ENCODE measurements around the gene SRD5A3.

SRD5A3 gene

GRCh38 chr4:55396308-55397125 lies 50.5 kb downstream of the SRD5A3 start:
- TF ChIP-seq, protein P1, sequence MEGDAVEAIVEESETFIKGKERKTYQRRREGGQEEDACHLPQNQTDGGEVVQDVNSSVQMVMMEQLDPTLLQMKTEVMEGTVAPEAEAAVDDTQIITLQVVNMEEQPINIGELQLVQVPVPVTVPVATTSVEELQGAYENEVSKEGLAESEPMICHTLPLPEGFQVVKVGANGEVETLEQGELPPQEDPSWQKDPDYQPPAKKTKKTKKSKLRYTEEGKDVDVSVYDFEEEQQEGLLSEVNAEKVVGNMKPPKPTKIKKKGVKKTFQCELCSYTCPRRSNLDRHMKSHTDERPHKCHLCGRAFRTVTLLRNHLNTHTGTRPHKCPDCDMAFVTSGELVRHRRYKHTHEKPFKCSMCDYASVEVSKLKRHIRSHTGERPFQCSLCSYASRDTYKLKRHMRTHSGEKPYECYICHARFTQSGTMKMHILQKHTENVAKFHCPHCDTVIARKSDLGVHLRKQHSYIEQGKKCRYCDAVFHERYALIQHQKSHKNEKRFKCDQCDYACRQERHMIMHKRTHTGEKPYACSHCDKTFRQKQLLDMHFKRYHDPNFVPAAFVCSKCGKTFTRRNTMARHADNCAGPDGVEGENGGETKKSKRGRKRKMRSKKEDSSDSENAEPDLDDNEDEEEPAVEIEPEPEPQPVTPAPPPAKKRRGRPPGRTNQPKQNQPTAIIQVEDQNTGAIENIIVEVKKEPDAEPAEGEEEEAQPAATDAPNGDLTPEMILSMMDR (IDR thresholded peaks at IDR 0.05), result no peak

- TF ChIP-seq, protein P1 (IDR thresholded peaks at IDR 0.05), result no peak
Measured at GRCh38 chr4:55397126-55397436, 51.0 kb downstream of the SRD5A3 start.

GRCh38 chr4:55397520-55398321 lies 51.7 kb downstream of the SRD5A3 start:
- TF ChIP-seq, protein P1 (IDR thresholded peaks at IDR 0.05), result no peak

DNA sequence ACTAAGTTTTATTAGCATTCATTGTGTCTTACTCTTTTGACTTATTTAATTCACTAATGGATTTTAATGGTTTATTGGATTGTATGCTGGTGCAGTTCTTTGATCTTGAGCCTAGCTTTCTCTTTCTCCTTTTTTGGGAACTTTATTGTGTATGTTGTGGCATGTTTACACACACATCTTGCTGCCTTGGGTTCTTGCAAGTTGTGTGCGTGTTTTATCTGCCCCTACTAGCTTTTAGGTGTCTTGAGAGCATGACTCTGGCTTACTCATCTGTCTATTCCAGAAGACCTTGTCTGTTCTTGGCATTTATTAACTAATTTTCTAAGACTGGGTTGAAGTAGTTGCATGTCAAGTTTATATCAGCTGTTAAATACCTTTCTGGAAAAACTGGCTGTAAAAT lies 52.4 kb downstream of the SRD5A3 start:
- TF ChIP-seq, protein P1 (IDR thresholded peaks at IDR 0.05), result no peak

DNA sequence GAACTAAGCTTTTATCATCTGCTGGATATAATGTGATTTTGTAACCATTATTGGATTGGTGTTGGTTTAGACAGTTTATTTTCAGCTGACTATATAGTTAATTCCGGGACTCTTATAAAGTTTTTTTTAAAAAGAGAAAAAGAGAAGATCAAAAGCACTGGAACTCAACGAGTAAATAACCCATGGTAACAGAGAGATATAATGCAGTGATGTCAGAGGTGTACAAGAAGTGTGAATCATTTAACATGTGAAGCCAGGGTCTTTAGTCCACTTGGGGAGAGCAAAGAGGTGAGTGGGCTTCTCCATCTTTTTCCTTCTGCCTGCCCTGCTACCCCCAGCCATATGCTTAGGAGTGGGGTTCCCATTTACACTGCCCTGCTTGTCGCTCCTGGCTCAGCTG lies 52.9 kb downstream of the SRD5A3 start:
- TF ChIP-seq, protein P1 (IDR thresholded peaks at IDR 0.05), result no peak

GRCh38 chr4:55399581-55399980 lies 53.5 kb downstream of the SRD5A3 start:
- TF ChIP-seq, protein P1 (IDR thresholded peaks at IDR 0.05), result no peak

GRCh38 chr4:55405073-55405472 lies 59.0 kb downstream of the SRD5A3 start:
- TF ChIP-seq, protein P1 (IDR thresholded peaks at IDR 0.05), result no peak

All from LNCAP (cell line).